Endothelial cell of umbilical vein (primary cell): ENCODE measurements around the gene KLF8.

Experiments
- CTCF ChIP-seq, 2 donors: IDR thresholded peaks; 1 replicate in 1 of 2; 2 replicates in 1 of 2; pipeline ENCODE4 v1.5.1; 2011; ENCODE audit warnings: low read length in 2 of 2, mild to moderate bottlenecking in 2 of 2, moderate library complexity in 2 of 2, control low read depth in 1 of 2, inconsistent platforms in 1 of 2, low read depth in 1 of 2; ENCODE audit not compliant: insufficient read depth in 1 of 2; ENCODE audit errors: extremely low read depth in 1 of 2
- EZH2 ChIP-seq: IDR thresholded peaks from 2 replicates; pipeline ENCODE4 v1.6.1; 2012; ENCODE audit warnings: borderline replicate concordance, low read depth, mild to moderate bottlenecking, moderate library complexity, low read length, inconsistent platforms; ENCODE audit not compliant: severe bottlenecking

- no peak for TF ChIP-seq CTCF (IDR thresholded peaks at IDR 0.05; ENCODE audit: extremely low read depth in 1 of 2, insufficient read depth in 1 of 2, low read depth in 1 of 2, low read length in 2 of 2)
- TF ChIP-seq EZH2 = no peak
Measured at GRCh38 chrX:56288608-56289007, 56.5 kb downstream of the KLF8 start.
